ENCODE data around the gene NIPA2.

NIPA2 gene

GRCh38 chr15:22844421-22845288 lies 6.2 kb downstream of the NIPA2 start:
- no peak for DNase-seq

DNA sequence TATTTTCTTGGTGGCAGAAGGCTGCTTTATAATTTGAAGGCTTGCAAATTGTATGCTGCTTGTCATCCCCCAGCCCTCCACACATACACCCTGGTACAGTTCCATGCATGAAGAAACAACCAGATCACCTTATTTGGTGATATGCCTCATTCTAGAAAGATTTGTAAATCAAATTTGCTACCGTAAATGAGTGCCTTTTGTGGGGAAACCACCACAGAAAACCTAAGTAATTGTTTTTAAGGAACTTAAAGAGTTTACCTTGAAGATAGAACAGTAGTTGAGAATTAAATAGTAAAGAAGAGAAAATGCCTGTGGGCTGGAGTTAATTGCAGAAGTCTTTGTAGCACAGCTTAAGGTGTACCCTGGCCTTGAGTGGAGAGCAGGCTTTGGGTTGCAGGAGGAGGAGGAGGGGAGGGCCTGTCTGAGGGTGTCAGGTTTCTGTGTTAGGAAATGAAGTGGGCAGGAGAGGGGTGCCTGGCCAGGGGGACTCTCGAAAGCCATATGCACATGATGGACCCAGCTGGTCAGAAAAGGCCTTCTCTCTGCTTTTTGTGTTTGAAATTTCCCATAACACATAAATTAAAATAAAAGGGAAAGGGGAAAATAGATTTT lies 6.9 kb downstream of the NIPA2 start:
- DNase-seq = no peak

GRCh38 chr15:22846073-22846472 lies 7.6 kb downstream of the NIPA2 start:
- DNase-seq = no peak

- DNase-seq = no peak
Measured at GRCh38 chr15:22850055-22850454, 11.6 kb downstream of the NIPA2 start.

DNA sequence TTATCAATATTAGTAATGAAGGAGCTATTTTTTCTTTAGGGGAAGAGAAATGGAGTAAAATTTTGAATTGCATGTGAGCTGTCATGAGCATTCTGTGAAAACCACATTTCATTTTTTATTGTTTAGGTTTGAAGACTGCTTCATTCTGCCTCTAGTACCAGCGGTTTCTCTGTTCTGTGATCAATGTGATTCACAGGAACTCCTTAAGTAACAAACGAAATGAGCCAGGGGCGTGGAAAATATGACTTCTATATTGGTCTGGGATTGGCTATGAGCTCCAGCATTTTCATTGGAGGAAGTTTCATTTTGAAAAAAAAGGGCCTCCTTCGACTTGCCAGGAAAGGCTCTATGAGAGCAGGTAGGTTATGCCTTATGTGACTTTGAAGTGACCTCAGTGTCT lies 13.0 kb downstream of the NIPA2 start:
- no peak for DNase-seq

- DNase-seq = no peak
Measured at GRCh38 chr15:22855791-22856190, 17.3 kb downstream of the NIPA2 start.

DNA sequence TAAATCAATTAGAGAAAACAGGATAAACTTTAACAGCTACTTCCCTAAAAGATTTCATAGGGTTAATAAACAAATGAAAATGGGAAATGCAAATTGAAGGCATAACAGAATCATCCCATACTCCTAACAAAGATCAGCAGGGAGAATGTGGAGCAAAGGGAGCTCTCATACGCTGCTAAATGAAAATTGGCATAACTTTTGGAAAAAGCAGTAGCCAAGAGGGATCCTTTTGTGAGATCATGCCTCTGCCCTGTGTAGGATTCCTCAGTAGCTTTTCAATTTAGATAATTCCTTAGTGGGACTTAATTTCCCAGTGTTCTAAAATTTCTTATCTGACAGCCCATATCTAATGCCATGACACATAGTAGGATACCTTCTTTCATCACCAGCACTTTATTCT lies 18.2 kb downstream of the NIPA2 start:
- DNase-seq = no peak

- no peak for DNase-seq
Measured at GRCh38 chr15:22861161-22861560, 22.7 kb downstream of the NIPA2 start.

GRCh38 chr15:22863356-22863755 lies 24.9 kb downstream of the NIPA2 start:
- DNase-seq = no peak

DNA sequence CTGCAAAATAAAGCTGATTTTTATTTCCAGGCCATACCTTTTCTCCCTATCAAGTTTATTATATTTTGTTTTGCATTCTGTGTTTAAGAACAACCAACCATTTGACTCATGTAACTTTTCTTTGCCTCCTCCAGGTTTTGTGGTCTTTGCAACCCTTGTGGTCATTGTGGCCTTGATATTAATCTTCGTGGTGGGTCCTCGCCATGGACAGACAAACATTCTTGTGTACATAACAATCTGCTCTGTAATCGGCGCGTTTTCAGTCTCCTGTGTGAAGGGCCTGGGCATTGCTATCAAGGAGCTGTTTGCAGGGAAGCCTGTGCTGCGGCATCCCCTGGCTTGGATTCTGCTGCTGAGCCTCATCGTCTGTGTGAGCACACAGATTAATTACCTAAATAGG lies 27.6 kb downstream of the NIPA2 start:
- no peak for DNase-seq

DNA sequence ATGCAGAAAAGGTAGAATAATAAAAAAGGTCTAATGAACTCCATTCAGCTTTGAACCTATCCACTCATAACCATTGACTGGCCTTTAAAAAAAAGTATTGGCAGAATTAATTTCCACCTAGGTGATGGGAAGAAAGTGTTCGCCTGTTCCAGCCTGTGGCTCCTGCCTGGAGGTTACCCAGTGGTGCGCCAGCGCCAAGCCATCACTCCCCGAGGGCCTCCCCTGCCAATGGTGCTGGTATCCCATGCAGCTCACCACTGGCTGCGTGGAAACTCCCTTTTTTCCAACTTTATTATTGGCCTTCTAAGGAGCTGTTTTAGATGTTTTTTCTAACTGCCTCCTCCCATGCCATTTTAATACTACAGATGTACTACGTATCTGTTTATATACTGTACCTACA lies 29.4 kb downstream of the NIPA2 start:
- DNase-seq = no peak

- no peak for DNase-seq
Measured at GRCh38 chr15:22868495-22868894, 30.0 kb downstream of the NIPA2 start.

GRCh38 chr15:22868928-22869327 lies 30.5 kb downstream of the NIPA2 start:
- no peak for DNase-seq

GRCh38 chr15:22869856-22870255 lies 31.4 kb downstream of the NIPA2 start:
- no peak for DNase-seq

DNA sequence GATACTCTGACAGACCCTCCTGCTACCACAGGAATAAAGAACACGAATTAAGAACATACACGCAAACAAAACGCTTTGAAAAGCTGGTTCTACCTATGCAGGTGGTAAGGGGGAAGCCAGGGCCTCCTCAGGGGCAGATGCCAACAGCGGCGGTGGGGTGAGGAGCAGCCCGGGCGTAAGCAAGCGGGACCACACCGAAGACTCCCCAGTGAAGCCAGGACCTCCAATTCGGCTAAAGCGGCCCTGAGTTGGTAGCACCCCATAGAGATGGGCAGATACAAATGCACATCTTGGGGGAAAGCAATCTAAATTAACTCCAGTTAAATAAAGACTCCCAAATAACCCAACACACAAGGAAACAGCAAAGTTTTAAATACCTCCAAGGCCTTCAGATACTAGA lies 32.4 kb downstream of the NIPA2 start:
- no peak for DNase-seq

DNA sequence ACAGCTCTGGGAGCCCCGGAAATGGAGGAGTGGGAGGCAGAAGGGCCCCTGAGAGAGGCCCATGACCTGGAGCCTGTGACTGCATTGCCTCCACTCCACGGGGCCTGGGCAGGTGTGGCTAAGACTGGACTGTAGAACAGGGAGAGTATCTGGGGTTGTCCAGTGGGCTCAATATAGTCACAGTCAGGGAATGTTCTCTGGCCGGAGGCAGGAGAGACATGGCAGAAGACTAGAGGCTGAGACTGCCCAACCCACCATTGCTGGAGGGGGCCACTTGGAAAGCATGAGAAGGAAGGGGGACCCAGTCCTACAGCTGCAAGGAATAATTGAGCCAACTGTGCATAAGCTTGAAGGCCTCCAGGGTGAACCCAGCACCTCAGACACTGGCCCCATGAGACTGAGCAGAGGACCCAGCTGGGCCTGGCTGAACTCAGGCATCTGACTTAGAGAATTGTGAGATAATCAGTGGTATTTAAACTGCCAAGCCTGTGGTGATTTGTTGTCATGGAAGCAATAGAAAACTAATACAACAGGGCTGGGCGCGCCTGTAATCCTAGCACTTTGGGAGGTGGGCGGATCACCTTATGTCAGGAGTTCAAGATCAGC lies 33.1 kb downstream of the NIPA2 start:
- DNase-seq = no peak

DNA sequence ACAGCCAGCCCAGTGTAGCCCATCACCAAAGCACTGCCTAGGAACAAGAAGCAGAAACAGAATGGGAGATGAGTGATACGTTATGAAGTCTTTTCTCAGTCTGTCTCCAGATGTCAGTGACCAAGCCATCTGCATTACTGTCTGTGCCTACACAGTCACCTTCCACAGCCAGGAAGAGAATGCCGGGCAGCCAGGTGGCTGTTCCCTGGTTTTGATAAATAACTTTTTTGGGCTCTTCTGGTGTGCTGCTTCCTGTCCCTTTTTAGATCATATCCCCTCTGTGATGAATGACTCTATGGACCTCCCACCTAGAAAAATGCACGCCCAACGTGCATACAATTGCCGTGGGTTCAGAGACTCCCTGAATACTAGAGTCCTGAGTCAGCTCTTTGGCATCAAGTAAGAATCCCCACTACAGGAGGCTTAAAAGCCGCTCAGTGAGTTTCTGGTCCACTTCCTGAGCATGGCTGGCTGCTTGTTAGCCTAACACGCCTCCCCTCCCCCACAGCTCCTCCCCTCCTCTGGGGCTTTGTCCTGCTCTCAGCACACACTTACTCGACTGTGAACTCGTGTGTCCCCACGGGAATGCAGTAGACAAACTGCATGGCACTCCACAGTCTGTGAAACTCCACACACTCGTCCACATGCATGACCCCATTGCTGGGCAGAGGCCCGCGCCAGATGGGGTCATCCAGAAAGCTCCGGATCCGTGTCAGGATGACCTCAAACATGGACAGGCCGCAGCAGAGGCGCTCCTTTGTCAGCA lies 34.7 kb downstream of the NIPA2 start:
- DNase-seq = no peak

- DNase-seq = no peak
Measured at GRCh38 chr15:22873841-22874240, 35.4 kb downstream of the NIPA2 start.

DNA sequence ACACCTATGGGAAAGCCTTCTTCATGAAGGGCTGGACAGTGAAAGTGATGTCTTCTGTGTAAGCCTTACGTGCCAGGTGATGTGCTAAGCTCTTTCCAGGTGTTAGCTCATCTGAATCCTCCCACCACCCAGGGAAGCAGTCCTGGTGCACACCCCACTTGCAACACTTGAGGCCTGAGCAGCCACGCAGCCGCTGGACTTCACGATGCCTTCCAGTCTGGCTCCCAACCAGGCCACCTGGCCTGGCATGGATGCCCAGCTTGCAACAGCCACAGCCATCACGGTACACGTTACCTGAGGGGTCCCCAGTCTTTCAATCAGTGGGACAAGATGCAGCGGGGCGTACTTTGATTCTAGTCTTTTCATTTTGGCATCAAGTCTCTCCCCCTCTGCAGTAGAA lies 35.8 kb downstream of the NIPA2 start:
- DNase-seq = no peak

GRCh38 chr15:22874966-22875365 lies 36.5 kb downstream of the NIPA2 start:
- DNase-seq = no peak

DNA sequence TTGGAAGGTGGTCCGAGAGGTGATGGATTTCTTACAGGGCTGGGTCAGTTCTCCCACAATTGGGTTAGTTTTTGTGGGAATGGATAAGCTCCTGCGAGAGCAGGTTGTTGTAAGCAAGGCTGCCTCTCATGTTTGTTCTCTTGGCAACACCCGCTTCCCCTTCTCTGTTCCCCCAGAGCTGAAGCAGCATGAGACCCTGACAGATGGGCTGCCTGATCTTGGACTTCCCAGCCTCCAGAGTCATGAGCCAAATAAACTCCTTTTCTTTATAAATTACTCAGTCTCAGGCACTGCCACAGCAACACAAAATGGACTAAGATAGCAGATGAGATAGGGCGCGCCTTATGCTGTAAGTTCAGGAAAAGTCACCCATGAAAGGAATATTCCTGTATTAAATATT lies 38.7 kb downstream of the NIPA2 start:
- no peak for DNase-seq

DNA sequence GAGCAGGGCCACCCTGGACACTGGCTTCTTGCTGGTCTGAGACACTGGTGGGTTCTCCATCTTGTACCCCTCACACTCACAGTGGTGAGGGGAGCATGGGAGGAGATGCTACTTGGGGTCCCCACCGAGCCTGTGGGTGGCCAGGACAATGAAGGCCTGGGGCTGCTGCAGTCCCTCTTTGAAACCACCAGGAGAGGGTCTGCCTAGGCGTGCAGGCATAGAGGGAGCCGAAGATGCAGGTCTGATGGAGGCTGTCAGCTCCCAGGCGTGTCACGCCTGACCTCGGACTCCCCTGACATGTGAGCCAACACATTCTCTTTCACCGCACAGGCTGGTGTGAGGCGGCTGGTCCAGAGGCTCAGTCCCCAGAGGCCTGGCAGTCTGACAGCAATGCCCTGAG lies 39.1 kb downstream of the NIPA2 start:
- DNase-seq = no peak

- DNase-seq = no peak
Measured at GRCh38 chr15:22878103-22878502, 39.6 kb downstream of the NIPA2 start.

All from 8988T (cell line).